Measurements from ENCODE around the gene NPM3.

NPM3 gene

GRCh38 chr10:101770331-101771215 lies 12.7 kb downstream of the NPM3 start:
- peaks cover 45% of the 10 kb centered on the region for H3K27me3 ChIP-seq (ENCODE audit: insufficient read depth, poor library complexity, severe bottlenecking)
- no peak overlapping the region for H3K4me3 ChIP-seq (replicated peaks; ENCODE audit: insufficient read depth, low read length)
- no peak for TF ChIP-seq POLR2AphosphoS5 (IDR thresholded peaks at IDR 0.05; ENCODE audit: low read depth)
- TF ChIP-seq, protein P1, sequence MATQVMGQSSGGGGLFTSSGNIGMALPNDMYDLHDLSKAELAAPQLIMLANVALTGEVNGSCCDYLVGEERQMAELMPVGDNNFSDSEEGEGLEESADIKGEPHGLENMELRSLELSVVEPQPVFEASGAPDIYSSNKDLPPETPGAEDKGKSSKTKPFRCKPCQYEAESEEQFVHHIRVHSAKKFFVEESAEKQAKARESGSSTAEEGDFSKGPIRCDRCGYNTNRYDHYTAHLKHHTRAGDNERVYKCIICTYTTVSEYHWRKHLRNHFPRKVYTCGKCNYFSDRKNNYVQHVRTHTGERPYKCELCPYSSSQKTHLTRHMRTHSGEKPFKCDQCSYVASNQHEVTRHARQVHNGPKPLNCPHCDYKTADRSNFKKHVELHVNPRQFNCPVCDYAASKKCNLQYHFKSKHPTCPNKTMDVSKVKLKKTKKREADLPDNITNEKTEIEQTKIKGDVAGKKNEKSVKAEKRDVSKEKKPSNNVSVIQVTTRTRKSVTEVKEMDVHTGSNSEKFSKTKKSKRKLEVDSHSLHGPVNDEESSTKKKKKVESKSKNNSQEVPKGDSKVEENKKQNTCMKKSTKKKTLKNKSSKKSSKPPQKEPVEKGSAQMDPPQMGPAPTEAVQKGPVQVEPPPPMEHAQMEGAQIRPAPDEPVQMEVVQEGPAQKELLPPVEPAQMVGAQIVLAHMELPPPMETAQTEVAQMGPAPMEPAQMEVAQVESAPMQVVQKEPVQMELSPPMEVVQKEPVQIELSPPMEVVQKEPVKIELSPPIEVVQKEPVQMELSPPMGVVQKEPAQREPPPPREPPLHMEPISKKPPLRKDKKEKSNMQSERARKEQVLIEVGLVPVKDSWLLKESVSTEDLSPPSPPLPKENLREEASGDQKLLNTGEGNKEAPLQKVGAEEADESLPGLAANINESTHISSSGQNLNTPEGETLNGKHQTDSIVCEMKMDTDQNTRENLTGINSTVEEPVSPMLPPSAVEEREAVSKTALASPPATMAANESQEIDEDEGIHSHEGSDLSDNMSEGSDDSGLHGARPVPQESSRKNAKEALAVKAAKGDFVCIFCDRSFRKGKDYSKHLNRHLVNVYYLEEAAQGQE (IDR thresholded peaks at IDR 0.05; ENCODE audit: insufficient replicate concordance, low read depth): no peak
- TF ChIP-seq SPI1 (IDR thresholded peaks at IDR 0.05; ENCODE audit: borderline replicate concordance, low read depth): no peak
- TF ChIP-seq GABPA (IDR thresholded peaks at IDR 0.05; ENCODE audit: low read depth): no peak
- no peak for TF ChIP-seq CTCF (IDR thresholded peaks at IDR 0.05; ENCODE audit: insufficient read depth, low read length)
- no peak for DNase-seq (ENCODE audit: low read depth in 1 of 2, low spot score in 1 of 2)
- no peak overlapping the region for H3K27ac ChIP-seq (replicated peaks)

- Histone ChIP-seq H3K4me3 (replicated peaks; ENCODE audit: insufficient read depth, low read length) (no peak overlapping the region), H3K27me3 (ENCODE audit: insufficient read depth, poor library complexity, severe bottlenecking) (peaks cover 39% of the 10 kb centered on the region), H3K27ac (replicated peaks) (no peak overlapping the region)
- TF ChIP-seq GABPA (IDR thresholded peaks at IDR 0.05; ENCODE audit: low read depth) (no peak), SPI1 (IDR thresholded peaks at IDR 0.05; ENCODE audit: borderline replicate concordance, low read depth) (no peak), POLR2AphosphoS5 (IDR thresholded peaks at IDR 0.05; ENCODE audit: low read depth) (no peak), CTCF (IDR thresholded peaks at IDR 0.05; ENCODE audit: insufficient read depth, low read length) (no peak)
- TF ChIP-seq, protein P1 (IDR thresholded peaks at IDR 0.05; ENCODE audit: insufficient replicate concordance, low read depth): no peak
- no peak for DNase-seq (ENCODE audit: low read depth in 1 of 2, low spot score in 1 of 2)
Observed at GRCh38 chr10:101769541-101770180, 13.6 kb downstream of the NPM3 start.

GRCh38 chr10:101768791-101769170 lies 14.5 kb downstream of the NPM3 start:
- H3K27me3 ChIP-seq (ENCODE audit: insufficient read depth, poor library complexity, severe bottlenecking): peaks cover 30% of the 10 kb centered on the region
- no peak for DNase-seq (ENCODE audit: low read depth in 1 of 2, low spot score in 1 of 2)

More at GRCh38 chr10:101768791-101769170, 14.5 kb downstream of the NPM3 start:
- H3K4me3 ChIP-seq (replicated peaks; ENCODE audit: insufficient read depth, low read length): no peak overlapping the region
- TF ChIP-seq SPI1 (IDR thresholded peaks at IDR 0.05; ENCODE audit: borderline replicate concordance, low read depth) (no peak), GABPA (IDR thresholded peaks at IDR 0.05; ENCODE audit: low read depth) (no peak), POLR2AphosphoS5 (IDR thresholded peaks at IDR 0.05; ENCODE audit: low read depth) (no peak), CTCF (IDR thresholded peaks at IDR 0.05; ENCODE audit: insufficient read depth, low read length) (no peak)
- TF ChIP-seq, protein P1 (IDR thresholded peaks at IDR 0.05; ENCODE audit: insufficient replicate concordance, low read depth): no peak
- no peak overlapping the region for H3K27ac ChIP-seq (replicated peaks)
